OCI-M2 (cell line): Measurements from ENCODE around the gene USP6.
"Not testable (repeated sequence)": the region's sequence is repeated elsewhere in the genome, so short reads cannot be mapped to it uniquely, and the experiment has no call there.

Experiments used
- DNase-seq: peaks from one replicate; lab custom pipeline; 2025; ENCODE audit not compliant: unreplicated experiment; lab: John Stamatoyannopoulos, UW

Gene USP6

DNA sequence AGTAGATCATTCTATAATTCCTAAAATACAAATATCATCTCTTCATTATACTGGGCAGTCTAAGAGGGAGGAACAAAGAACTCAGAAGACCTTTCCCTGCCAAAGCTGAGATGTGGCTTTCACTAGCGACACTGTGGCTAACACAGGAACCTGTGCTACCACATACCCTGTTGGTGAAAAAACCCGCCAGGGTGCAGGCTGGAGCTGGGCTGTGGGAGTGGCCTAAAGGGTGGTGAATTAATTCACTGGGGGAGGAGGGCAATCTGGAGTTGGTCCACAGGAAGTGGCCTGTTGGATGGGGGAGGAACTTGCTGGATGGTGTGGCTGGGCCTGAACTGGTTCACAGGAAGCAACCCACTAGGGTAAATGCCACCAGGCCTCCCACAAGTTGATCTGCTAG is 68.5 kb downstream of the USP6 start:
- no peak for DNase-seq

GRCh38 chr17:5191541-5192417 is 75.9 kb downstream of the USP6 start, which contains the start of gene ZNF594:
Gene ZNF594, minus strand, starts transcription at chr17:5191868. Its CDS starts 7,612 bp downstream, at chr17:5184256.
- peak; percentile 52 for DNase-seq

- DNase-seq = no peak
These were observed 78.5 kb downstream of the USP6 start for GRCh38 chr17:5194346-5194745.

DNA sequence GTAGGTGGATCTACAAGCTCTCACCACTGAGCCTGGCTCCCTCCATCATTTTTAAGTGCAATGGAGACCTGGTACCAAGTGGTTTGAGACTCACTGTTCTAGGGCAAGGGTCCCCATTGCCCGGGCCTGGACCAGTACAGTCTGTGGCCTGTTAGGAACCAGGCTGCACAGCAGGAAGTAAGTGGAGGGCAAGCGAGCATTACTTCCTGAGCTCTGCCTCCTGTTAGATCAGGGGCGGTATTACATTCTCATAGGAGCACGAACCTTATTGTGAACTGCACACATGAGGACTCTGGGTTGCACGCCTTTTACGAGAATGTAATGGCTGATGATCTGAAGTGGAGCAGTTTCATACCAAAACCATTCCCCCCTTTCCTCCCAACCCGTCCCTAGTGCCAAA is 82.6 kb downstream of the USP6 start:
- DNase-seq = no peak

DNA sequence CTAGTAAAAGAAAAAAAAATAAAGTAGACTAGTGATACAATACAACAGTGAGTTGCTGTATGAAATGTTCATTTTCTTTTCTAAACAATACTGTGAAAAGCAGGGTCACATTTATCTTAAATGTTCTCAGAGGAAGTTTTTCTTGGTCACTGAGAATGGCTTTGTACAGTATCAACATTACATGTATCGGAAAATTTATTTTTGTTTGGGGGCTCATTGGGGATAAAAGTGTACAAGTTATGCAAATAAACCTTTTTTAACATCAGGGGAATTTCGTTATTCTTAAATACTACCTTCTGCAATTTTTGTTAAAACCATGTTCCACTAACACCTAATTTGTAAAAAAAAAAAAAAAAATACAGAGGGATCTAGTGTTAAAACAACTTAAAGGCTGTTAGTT is 84.5 kb downstream of the USP6 start:
- no peak for DNase-seq

DNA sequence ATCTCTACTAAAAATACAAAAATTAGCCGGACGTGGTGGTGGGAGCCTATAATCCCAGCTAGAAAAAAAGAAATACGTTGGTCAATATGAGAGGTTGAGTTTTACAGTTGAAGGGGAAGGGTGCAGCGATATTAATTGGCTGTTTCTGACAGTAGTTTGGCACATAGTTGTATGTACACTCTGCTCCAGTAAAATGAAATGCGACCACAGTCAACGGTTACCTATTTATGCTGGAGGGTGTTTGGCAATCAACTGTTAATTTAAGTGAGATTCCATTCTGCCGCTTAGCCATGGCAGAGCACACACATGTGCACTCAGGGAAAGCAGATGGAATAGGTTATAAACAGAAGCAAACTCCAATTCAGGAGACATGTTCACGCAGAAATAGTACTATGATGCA is 85.2 kb downstream of the USP6 start:
- no peak for DNase-seq

DNA sequence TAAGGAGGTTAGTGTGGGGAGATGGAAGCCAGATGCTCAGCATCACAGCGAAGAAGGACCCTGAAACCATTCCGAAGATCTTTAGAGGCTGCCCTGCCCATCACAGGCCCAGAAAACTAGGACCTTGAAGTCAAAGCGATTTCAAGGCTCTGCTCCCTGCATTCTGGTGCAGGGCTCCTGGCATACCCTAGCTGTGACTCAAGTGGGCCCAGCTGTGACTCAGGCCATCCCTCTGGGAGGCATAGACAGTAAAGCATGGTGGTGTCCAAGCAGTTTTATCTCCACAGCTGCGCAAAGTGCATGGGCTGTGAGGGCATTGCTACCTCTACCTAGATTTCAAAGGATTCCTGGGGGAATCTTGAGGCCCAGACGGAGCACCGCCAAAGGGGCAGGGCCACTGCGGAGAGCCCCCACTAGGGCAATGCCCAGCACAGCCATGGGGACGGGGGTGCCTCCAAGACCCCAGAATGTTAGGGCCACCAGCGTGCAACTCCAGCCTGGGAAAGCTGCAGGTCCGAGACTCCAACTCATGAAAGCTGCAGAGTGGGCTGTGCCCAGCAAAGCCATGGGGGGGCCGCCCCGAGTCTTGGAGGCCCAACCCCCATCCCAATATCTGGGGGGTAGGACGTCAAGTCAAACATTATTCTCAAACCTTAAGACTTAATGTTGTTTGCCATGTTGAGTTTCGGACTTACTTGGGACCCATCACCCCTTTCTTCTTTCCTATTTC is 87.5 kb downstream of the USP6 start:
- no peak for DNase-seq

DNA sequence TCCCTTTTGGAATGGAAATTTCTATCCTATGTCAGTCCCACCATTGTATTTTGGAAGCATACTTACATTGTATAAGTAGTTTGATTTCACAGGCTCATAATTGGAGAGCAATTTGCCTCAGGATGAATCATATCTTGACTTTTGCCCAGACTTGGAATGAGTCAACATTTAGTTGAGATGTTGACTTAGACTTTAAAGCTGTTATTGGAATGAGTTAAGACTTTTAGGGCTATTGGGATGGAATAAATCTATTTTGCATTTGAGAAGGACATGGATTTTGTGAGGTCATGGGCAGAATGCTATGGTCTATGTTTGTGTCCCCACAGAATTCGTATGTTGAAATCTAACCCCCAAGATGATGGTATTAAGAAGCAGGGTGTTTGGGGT is 88.1 kb downstream of the USP6 start:
- DNase-seq = no peak

- DNase-seq = no peak
These were observed 93.6 kb downstream of the USP6 start for GRCh38 chr17:5209396-5209795.

- no peak for DNase-seq
These were observed 94.3 kb downstream of the USP6 start for GRCh38 chr17:5210091-5210490.

GRCh38 chr17:5210614-5211252 is 94.9 kb downstream of the USP6 start:
- no peak for DNase-seq

- no peak for DNase-seq
These were observed 95.6 kb downstream of the USP6 start for GRCh38 chr17:5211458-5211857.

- DNase-seq = not testable (repeated sequence)
These were observed 101.7 kb downstream of the USP6 start for GRCh38 chr17:5217562-5217961.

GRCh38 chr17:5219536-5219935 is 103.7 kb downstream of the USP6 start:
- DNase-seq = no peak

GRCh38 chr17:5220074-5220473 is 104.2 kb downstream of the USP6 start:
- DNase-seq = no peak

- DNase-seq = not testable (repeated sequence)
These were observed 106.1 kb downstream of the USP6 start for GRCh38 chr17:5221912-5222311.
